SK-N-MC (cell line): ENCODE data around the gene GPATCH2.

Experiments used
- DNase-seq: peaks from one replicate; pipeline ENCODE4 v3.0.0-alpha.2; 2011; ENCODE audit warnings: low read depth, low spot score
- H3K27ac ChIP-seq: fragments of 200-600 bp; sonication (generic); 2 replicates; pipeline ENCODE4 v1.5.1; 2016; ENCODE audit warnings: mixed run types
- H3K36me3 ChIP-seq: fragments of 200-600 bp; sonication (generic); 2 replicates; pipeline ENCODE4 v1.6.1; 2017; ENCODE audit warnings: antibody characterized with exemption, low read length, mixed read lengths; ENCODE audit not compliant: insufficient read depth
- H3K4me3 ChIP-seq: fragments of 200-600 bp; sonication (generic); 2 replicates; pipeline ENCODE4 v1.5.1; 2016
- H3K9ac ChIP-seq: fragments of 200-600 bp; sonication (generic); 2 replicates; pipeline ENCODE4 v1.8.0; 2017; ENCODE audit warnings: mixed run types, mixed read lengths; ENCODE audit not compliant: insufficient read length
- H3K9me3 ChIP-seq: fragments of 200-600 bp; sonication (generic); 2 replicates; pipeline ENCODE4 v1.6.1; 2017; ENCODE audit warnings: low read depth, mild to moderate bottlenecking, antibody characterized with exemption, low read length, moderate library complexity, mixed read lengths
- EZH2 ChIP-seq: fragments of 200-600 bp; sonication (generic); IDR thresholded peaks from one replicate; pipeline ENCODE4 v1.6.1; 2017; ENCODE audit warnings: antibody characterized with exemption
- FOXP2 ChIP-seq: optimal IDR thresholded peaks from 2 replicates; pipeline ENCODE3; 2011; ENCODE audit warnings: mild to moderate bottlenecking, moderate library complexity; ENCODE audit not compliant: insufficient read depth; ENCODE audit errors: extremely low read length, control extremely low read depth
- POLR2AphosphoS5 ChIP-seq: IDR thresholded peaks from 2 replicates; pipeline ENCODE4 v1.6.1; 2012; ENCODE audit warnings: mild to moderate bottlenecking, low read depth, low read length, borderline replicate concordance

Gene GPATCH2

GRCh38 chr1:217462159-217462558 is 168.7 kb downstream of the GPATCH2 start:
- no peak for DNase-seq
- H3K27ac ChIP-seq: no peak overlapping the region
- no peak overlapping the region for H3K4me3 ChIP-seq
- TF ChIP-seq POLR2AphosphoS5 (no peak), FOXP2 (no peak), EZH2 (no peak)
- H3K9ac ChIP-seq: no peak overlapping the region
- H3K36me3 ChIP-seq: no peaks in the 10 kb centered on the region
- H3K9me3 ChIP-seq: no peaks in the 10 kb centered on the region

- no peak for TF ChIP-seq POLR2AphosphoS5
- TF ChIP-seq FOXP2: no peak
- no peak for TF ChIP-seq EZH2
- Histone ChIP-seq H3K9ac (no peak overlapping the region), H3K27ac (no peak overlapping the region), H3K36me3 (no peaks in the 10 kb centered on the region), H3K4me3 (no peak overlapping the region), H3K9me3 (no peaks in the 10 kb centered on the region)
- DNase-seq: no peak
Observed at GRCh38 chr1:217457016-217457415, 173.9 kb downstream of the GPATCH2 start.

- Histone ChIP-seq H3K4me3 (no peak overlapping the region), H3K9ac (no peak overlapping the region), H3K9me3 (no peaks in the 10 kb centered on the region), H3K27ac (no peak overlapping the region), H3K36me3 (no peaks in the 10 kb centered on the region)
- TF ChIP-seq EZH2 (no peak), POLR2AphosphoS5 (no peak), FOXP2 (no peak)
- no peak for DNase-seq
Observed at GRCh38 chr1:217456261-217456660, 174.6 kb downstream of the GPATCH2 start.

- no peak overlapping the region for H3K27ac ChIP-seq
- no peak overlapping the region for H3K9ac ChIP-seq
- no peaks in the 10 kb centered on the region for H3K9me3 ChIP-seq
- H3K36me3 ChIP-seq: no peaks in the 10 kb centered on the region
- H3K4me3 ChIP-seq: no peak overlapping the region
- no peak for TF ChIP-seq FOXP2
- no peak for DNase-seq
Observed at GRCh38 chr1:217453816-217454215, 177.1 kb downstream of the GPATCH2 start.

- Histone ChIP-seq H3K9ac (no peak overlapping the region), H3K9me3 (no peaks in the 10 kb centered on the region), H3K4me3 (no peak overlapping the region), H3K27ac (no peak overlapping the region), H3K36me3 (no peaks in the 10 kb centered on the region)
- TF ChIP-seq FOXP2 (no peak), POLR2AphosphoS5 (no peak), EZH2 (no peak)
- no peak for DNase-seq
Observed at GRCh38 chr1:217449370-217449769, 181.5 kb downstream of the GPATCH2 start.

- DNase-seq: no peak
- Histone ChIP-seq H3K9ac (no peak overlapping the region), H3K9me3 (no peaks in the 10 kb centered on the region), H3K27ac (no peak overlapping the region), H3K4me3 (no peak overlapping the region), H3K36me3 (no peaks in the 10 kb centered on the region)
- TF ChIP-seq EZH2 (no peak), FOXP2 (no peak), POLR2AphosphoS5 (no peak)
Observed at GRCh38 chr1:217443845-217444244, 187.0 kb downstream of the GPATCH2 start.

GRCh38 chr1:217437376-217437775 is 193.5 kb downstream of the GPATCH2 start:
- no peak overlapping the region for H3K27ac ChIP-seq
- TF ChIP-seq EZH2: no peak
- no peak for TF ChIP-seq POLR2AphosphoS5
- TF ChIP-seq FOXP2: no peak
- no peaks in the 10 kb centered on the region for H3K9me3 ChIP-seq
- H3K36me3 ChIP-seq: no peaks in the 10 kb centered on the region
- H3K9ac ChIP-seq: no peak overlapping the region
- DNase-seq: no peak
- H3K4me3 ChIP-seq: no peak overlapping the region

- DNase-seq: no peak
Observed at GRCh38 chr1:217435204-217435603, 195.7 kb downstream of the GPATCH2 start.

GRCh38 chr1:217433664-217434063 is 197.2 kb downstream of the GPATCH2 start:
- no peaks in the 10 kb centered on the region for H3K9me3 ChIP-seq
- no peaks in the 10 kb centered on the region for H3K36me3 ChIP-seq
- H3K9ac ChIP-seq: no peak overlapping the region
- TF ChIP-seq POLR2AphosphoS5: no peak
- TF ChIP-seq EZH2: no peak
- TF ChIP-seq FOXP2: no peak
- H3K4me3 ChIP-seq: no peak overlapping the region
- DNase-seq: no peak
- no peak overlapping the region for H3K27ac ChIP-seq

More at GRCh38 chr1:217435204-217435603, 195.7 kb downstream of the GPATCH2 start:
- H3K27ac ChIP-seq: no peak overlapping the region
- no peaks in the 10 kb centered on the region for H3K36me3 ChIP-seq
- no peak overlapping the region for H3K4me3 ChIP-seq
- TF ChIP-seq FOXP2: no peak
- no peak for TF ChIP-seq POLR2AphosphoS5
- no peak for TF ChIP-seq EZH2
- H3K9me3 ChIP-seq: no peaks in the 10 kb centered on the region
- H3K9ac ChIP-seq: no peak overlapping the region
